T-helper 2 cell (primary cell): ENCODE data around the gene LNPK.
"Not testable (repeated sequence)": the region's sequence is repeated elsewhere in the genome, so short reads cannot be mapped to it uniquely, and the experiment has no call there.

ENCODE experiments used
- DNase-seq, 5 experiments: peaks; one replicate each; pipeline versions ENCODE4 v3.0.0 to v3.0.0-alpha.2; 2012 to 2022
- total RNA-seq, 2 donors: gene quantifications; one replicate each; lab custom pipeline; 2026; lab: John Stamatoyannopoulos, UW

Gene LNPK, protein sequence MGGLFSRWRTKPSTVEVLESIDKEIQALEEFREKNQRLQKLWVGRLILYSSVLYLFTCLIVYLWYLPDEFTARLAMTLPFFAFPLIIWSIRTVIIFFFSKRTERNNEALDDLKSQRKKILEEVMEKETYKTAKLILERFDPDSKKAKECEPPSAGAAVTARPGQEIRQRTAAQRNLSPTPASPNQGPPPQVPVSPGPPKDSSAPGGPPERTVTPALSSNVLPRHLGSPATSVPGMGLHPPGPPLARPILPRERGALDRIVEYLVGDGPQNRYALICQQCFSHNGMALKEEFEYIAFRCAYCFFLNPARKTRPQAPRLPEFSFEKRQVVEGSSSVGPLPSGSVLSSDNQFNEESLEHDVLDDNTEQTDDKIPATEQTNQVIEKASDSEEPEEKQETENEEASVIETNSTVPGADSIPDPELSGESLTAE
- total RNA-seq: 38.7 to 68.4 reads per million in 2 donors

DNA sequence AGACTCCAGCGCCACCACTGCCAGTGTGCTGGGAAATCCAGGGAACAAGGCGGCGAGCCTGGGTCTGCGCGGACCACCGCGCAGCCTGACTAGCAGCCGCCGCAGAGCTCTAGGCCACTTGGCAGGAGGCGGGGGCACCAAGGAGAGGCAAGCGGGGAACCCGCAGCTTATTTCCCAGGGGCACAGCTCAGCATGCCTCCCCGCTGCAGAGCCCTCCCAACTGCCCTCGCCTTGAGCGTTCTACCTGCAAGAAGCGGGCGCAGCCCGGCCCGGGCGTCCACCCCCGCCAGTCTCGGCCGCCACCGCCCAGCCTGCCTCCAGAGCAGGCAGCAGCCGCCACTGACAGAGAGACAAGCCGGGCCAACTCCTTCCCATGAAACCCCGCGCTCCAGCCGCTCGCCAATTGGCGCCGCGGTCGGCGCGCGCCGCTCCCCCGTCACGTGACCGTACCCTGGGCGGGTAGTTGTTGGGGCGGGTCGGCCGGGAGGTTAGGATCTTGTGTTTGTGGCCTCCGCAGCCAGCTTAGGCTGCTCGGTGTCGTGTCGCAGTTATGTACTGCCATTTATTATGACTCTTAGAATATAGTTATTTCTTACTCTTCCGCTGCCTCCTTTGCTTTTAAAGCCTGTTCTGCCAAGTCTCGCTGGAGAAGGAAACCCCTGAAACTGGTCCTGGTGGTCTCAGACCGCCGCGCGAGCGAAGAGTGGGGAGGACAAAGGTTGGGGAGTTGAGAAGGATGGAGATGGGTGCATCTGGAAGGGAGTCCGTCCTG, at the start of gene LNPK:
TSS of gene LNPK (minus strand) at position 352 of the 772 bp plus-strand sequence. CDS start 6,683 bp downstream, outside the sequence.
- DNase-seq: peak; percentile 84 to 94 (median 89)

DNA sequence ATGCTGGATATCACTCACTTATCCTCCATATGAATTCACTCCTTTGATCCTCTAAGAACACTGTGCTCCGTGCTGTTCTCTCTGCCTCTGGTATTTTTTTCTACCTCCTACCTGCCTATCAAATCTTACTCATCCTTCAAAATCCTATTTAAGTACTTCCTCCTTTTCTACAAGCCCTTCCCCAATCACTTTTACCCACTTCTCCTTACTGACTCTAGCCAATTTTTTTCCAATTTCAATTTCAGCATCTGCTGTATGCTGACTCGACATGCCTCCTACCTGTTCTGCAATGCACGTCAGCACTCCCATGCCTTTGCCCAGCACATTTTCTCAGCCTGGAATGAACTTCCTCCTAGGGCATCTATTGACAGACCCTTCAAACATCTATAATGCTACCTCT, 37.3 kb upstream of the LNPK start:
- DNase-seq: no peak

DNA sequence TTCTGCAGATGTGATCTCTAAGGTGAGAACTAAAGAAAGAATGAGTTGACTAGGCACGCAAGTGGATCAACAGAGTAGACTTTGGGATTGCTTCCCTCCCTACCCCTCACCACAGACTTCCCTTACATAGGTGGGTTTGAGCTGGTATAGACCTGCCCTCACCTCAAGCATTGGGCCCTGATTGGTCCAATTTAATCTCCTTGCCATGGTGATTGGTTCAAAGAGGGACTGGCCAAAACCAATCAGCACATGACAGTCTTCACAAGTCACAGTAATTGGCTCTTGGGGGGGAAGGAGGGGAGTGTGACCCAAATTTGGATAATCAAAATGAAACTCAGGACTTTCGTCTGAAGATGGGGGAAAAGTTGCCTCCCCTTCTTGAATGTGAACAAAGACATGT, 36.6 kb upstream of the LNPK start:
- no peak for DNase-seq

DNA sequence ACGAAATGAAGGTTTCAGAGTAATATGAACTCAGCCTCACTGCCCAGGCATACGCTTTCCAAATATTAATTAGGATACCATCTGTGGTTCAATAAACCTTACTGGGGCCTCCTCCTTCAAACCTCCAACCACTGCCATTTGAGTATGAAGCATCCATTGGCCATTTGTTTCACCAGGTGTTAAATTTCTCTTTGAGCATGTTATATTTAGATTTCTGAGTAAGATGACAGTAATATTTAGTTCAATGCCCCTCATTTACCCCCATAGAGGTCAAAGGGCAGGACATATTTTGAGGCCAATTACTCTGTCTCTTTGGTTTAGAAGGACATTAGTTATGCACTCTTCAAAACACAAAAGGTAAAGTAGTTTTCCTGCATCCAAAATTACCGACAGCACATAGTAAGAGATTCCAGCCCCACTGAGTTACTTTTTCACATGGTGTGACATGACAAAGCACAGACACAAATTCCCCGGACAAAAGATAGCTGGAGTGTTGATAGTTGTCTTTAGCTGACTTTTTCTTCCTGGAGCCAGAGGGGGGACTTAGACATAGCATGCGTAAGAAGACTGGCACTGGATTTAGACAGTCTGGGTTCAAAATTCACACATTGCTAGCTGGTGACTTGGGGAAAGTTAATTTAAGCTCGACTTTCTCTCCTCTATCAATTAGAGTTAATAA, 33.1 kb upstream of the LNPK start:
- DNase-seq: no peak

DNA sequence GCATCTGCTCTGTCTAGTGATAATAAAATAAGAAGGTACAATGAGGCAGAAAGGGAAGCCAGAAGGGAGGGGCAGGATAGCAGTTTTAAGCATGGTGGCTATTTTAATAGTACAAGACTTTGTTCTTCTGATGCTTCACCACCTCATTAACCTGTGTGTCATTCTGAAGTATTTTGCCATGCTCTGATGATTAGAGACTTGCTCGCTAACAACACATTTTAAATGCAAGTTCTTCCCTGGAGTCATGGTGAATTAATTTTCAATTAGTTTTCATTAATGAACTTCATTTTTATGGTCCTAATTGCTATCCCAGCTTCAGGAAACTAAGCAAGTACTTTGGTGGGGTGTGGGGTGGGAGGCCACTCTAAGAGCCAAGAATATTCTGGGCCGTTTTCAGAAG, 25.7 kb upstream of the LNPK start:
- no peak for DNase-seq

DNA sequence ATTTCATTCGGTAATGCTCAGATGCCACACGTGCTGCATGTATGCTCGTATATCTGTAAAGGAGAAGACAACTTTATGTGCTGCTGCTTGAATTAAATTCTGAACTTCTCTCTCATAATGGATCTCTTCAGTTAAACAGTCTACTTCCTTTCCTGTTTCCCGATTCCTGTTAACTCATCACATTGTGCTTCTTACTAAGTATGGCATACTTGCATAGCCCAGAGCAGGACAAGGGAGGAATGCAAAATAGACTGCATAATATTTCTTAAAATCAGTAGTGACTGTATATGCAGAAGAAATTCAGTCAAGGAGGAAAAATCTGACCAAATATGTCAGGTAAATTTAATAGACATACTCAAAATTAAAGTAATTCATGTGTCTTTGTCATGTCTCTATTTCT, 23.9 kb upstream of the LNPK start:
- no peak for DNase-seq

DNA sequence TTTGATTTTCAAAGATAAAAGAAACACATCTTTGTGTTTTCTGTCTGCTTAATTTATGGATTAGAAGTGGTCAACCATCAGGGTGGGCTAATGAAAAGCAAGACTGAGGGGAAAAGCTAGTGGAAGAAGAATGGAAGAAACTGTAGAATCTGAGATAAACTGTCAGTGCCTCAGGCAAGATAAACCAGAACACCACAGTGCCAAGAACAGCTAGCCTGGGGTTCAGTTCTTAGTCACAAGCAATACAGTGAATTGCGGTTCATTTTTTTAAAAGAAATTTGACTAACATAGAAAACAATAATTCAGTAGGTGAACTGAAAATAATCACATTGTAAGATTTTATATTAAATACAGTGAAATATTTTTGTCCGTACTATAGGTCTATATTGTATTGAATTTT, 22.0 kb upstream of the LNPK start:
- DNase-seq: no peak

DNA sequence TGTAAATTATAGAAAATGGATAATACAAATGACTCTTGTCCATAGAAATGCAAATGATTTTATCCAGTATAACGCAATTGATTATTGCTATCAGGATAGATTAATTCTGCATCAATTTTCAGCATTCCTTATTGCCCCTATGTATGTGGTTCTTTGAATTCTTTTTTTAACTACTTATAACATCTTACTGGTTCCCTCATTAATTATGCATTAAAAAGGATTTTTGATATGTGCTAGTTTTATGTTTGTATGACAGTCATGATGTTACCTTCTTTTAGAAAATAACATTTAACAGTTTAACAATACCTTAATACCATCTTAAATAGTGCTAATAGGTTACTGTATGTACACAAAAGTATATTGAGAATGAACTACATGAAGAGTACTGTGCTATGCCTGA, 20.0 kb upstream of the LNPK start:
- DNase-seq: no peak

DNA sequence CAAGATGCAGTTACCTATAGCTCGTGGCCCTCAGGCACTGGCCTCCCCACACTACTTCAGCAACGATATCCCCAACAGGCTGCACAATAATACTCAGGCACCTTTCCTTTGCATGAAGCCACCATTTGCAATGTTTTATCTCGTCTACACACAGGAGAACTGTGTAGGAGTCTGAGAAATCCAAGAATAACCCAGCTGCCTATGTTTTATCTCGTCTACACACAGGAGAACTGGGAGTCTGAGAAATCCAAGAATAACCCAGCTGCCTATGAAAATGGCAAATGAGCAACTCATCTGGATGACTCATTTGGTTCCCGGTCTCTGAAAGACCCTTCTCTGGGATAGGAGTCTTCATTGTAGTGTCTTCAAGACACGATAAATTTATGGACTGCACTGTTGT, 18.3 kb upstream of the LNPK start:
- DNase-seq: no peak

DNA sequence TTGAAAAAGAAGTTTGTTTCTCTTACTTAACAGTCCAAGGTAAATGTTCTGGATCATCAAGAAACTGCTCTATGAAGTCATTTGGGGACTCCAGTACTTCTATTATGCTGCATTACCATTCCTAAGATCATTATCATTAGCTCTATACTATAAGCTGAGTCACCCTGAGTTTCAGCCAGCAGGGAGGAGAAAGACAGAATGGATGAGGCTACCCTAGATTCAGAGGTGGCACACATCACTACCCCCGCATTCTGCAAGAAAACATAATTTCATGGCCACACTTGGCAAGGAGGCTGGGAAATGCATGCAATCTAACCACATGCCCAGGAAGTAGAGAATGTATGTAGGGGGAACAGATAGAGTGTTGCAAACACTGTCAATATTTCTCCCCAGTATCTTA, 16.6 kb upstream of the LNPK start:
- no peak for DNase-seq

DNA sequence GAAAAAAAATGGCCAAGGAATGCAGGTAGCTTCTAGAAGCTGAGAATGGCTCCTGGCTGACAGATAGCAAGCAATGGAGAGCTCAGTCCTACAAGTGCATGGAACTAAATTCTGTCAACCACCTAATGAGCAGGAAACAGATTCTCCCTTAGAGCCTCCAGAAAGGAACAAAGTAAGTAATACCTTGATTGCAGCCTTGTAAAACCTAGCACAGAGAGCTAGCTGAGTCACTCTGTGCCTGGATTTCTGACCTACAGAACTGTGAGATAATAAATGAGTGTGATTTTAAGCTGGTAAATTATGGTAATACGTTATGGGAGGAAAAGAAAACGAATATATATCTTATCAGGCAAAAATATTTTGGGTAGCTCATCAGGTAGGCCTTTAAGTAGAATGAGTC, 7.4 kb upstream of the LNPK start:
- no peak for DNase-seq

DNA sequence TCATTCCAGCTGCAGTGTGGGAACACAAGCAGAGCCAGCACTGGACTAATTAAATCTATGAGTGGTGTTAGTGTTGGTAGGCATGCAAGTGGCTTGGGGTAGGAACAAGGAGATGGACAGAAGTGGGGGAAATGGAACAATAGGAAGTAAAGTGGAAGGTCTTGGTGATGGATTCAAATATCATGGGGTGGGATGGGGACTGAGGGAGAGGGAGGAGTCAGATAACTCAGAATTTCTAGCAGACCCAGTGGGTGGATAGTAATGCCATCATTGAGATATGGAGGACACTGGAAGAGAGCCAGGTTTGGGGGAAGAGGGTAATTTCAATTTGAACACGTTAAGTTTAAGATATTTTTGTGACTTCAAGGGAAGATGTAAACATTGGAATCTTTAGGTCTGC, 2.9 kb upstream of the LNPK start:
- no peak for DNase-seq

DNA sequence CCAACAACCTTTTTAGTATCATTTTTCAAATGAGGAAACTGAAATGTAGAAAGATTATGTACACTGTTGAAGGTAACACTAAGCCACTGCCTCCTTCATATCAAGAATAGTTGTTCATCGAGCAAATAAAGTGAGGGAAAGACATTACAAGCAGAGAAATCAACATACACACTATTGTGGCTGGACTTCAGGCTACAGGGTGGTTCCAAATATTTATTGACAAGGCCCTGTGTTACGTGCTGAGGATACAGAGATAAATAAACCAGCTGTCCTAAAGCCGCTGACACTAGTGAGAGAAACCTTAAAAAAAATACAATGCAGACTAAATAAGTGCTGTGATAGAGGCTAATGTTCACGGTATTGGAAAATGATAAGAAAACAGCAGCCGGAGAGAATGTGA, 1.9 kb upstream of the LNPK start:
- DNase-seq: no peak

DNA sequence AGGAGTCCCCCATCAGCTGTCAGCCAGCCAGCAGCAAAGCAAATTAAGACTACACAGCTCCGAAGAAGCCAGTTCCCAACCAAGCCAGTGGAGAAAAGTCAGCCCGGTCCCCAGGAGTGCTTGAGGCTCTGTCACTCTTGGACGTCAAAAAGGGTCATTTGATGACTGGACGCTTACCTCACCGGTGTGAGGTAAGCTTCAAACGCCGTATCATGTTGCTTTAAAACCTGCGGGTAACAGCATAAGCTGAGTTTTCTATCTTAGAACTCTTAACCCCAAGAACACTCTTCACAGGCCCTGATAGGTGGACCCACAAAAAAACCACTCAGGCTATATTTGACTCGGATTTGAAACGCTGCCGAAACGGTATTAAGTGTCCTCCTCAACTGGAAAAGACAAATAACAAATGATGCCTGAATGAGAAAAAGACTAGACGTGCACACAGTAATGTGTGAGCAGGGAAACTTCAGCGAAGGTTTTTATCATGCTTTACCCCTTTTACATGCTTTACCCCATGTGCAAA, 682 bp upstream of the LNPK start:
- peak in 1 of 5 experiments; percentile 32 for DNase-seq

DNA sequence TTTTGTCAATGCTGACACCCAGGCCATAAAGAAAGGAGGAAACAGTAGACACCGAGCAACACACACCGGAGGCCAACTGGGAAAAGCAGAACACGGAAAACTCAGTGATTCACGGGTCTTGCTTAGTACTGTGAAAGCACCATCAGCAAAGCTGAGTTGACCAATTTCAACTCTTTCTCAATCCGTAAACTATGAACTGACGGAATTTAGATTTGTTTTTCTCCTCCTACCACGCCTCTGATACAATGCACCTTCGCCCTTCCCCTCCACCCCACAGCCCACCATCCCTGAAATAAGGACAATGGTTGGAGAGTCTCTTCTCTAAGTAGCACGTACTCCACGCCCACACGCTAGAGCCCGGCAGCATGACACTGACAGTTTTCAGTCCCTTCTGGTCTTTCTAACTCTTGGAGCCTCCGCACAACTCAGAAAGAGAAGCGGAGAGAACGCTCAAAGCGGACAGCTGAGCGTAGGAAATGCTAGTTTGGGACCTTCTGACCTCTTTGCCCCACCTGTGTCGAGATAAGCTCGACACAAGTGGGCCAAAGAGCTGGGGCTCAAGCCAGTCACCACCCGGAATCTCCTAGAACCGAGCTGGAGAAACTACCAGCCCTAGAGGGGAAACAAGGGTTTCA, 669 bp downstream of the LNPK start:
- peak in 4 of 5 experiments; percentile 11 to 56 (median 22) for DNase-seq

DNA sequence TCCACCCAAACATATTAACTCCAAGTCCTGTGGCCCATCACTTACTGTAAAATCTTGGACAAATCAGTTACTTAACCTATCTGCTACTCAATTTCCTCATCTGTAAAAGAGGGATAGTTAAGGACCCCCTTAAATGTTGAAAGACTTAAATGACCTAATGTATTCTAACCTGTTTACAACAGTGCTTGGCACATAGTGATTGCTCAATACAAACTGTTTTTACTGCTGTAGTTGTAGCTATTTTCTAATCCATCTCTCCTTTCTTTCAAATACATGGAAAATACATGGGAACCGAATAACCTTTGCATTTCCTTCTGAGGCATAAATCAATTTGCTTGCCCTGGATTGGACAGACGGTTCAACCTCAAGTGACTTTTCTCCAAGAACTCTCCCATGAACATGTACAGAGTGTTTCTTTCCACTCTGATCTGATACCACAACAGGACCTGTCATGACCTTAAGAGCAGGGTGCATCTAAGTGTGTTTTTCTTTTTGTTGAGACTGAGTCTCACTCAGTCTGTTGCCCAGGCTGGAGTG, 2.7 kb downstream of the LNPK start:
- DNase-seq: no peak

DNA sequence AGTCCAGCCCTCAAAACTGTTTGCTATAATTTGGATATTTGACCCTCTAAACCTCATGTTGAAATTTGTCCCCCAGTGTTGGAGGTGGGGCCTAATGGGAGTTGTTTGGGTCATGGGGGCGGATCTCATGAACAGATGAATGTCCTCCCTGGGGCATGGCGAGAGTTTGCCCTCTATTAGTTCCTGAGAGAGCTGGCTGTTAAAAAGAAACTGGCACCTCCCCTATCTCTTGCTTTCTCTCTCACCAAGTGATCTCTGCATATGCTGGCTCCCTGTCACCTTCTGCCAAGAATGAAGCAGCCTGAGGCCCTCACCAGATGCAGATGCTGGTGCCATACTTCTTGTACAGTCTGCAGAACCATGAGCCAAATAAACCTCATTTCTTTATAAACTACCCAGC, 12.0 kb downstream of the LNPK start:
- DNase-seq: no peak

DNA sequence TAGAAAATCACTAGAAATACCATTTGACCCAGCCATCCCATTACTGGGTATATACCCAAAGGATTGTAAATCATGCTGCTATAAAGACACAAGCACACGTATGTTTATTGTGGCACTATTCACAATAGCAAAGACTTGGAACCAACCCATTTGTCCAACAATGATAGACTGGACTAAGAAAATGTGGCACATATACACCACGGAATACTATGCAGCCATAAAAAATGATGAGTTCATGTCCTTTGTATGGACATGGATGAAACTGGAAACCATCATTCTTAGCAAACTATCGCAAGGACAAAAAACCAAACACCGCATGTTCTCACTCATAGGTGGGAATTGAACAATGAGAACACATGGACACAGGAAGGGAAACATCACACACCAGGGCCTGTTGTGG, 14.9 kb downstream of the LNPK start:
- not testable (repeated sequence) for DNase-seq

DNA sequence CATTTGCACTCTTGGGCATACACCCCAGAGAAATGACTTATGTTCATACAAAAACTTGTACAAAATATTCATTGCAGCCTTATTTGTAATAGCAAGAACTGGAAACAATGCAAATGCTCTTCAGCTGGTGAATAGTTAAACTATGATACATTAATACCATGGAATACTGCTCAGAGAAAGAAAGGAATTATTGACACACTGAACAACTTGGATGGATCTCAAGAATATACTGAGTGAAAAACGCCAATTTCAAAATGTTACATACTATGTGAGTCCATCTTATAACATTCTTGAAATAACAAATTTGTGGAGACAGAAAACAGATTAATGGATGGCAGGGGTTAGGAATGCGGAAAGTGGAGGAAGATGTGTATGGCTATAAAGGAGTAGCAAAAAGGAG, 17.2 kb downstream of the LNPK start:
- DNase-seq: no peak

DNA sequence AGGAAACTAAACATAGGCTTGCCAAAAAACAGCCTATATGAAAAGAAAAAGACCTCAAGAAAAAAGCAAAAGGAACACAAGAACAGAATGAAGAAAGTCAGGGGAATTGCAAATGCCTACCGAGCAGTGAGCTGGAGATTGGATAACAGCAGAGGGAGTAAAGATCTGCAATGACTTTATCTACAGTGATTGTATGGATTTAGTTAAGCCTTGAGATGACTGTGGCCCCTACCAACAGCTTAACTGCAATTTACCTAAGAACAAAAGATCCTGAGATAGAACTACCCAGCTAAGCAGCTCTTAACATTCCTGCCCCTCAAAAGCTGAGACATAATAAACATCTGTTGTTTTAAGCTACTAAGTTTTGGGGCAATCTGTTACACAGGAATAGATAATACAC, 20.5 kb downstream of the LNPK start:
- DNase-seq: no peak

DNA sequence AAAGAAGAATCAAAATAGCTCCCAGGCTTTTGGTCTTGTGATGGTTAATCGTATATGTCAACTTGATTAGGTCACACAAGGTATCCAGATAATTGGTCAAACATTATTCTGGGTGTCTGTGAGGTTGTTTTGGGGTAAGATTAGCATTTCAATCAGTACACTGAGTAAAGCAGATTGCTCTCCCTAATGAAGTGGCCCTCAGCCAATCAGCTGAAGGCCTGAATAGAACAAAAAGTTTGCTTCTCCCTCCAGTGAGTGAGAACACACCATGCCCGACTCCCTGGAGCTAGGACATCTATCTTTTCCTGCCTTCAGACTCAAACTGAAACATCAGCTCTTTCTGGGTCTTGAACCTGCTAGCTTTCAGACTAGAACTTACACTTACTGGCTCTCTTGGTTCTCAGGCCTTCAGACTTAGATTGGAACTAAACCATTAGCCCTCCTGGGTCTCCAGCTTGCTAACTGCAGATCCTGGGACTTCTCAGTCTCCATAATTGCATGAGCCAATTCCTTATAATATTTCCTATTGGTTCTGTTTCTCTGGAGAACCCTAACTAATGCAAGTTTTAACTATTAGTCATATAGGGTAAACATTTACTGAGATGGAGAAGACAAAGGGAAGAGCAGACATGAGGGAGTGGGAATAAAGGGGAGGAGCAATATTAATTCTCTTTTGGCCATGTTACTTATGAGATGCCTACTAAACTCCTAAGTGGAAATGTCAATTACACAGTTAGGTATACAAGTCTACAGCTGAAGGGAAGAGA, 25.5 kb downstream of the LNPK start:
- no peak for DNase-seq

DNA sequence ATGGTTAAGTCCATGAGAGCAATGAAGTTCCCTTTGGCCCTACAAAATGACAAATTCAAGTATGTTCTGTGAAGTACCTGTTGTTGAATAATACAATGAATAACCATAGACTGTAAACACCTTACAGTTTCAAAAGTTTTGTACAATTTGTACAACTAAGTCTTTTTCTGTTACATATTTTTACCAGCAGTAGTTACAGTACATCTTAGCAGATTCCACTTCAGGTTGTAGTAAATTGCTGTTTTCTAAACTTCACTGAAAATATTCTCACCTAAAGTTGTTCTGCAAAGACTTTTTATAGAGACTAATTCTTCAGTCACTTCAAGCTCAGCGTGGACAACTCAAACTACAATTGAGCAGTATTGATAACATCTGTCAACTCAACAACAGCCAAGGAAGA, 28.7 kb downstream of the LNPK start:
- DNase-seq: no peak
